ENCODE measurements around the gene MYO5B.

Gene MYO5B

GRCh38 chr18:50024466-50024865 lies 170.5 kb downstream of the MYO5B start:
- H3K9me3 ChIP-seq (replicated peaks in 1 of 2; ENCODE audit: control insufficient read depth in 2 of 2, insufficient read depth in 1 of 2, low read depth in 1 of 2, low read length in 2 of 2), result no peaks in the 10 kb centered on the region
- no peak overlapping the region for H3K4ac ChIP-seq (ENCODE audit: low read length)
- DNase-seq (ENCODE audit: low spot score), result no peak
- no peak overlapping the region for H4K91ac ChIP-seq (ENCODE audit: low read depth, low read length, poor library complexity)
- no peaks in the 10 kb centered on the region for H3K4me1 ChIP-seq (ENCODE audit: control insufficient read depth in 2 of 2, insufficient read depth in 1 of 2, low read depth in 1 of 2, low read length in 2 of 2)
- H3K27me3 ChIP-seq (ENCODE audit: control insufficient read depth in 3 of 3, insufficient read depth in 3 of 3, low read depth in 1 of 3, low read length in 3 of 3), result peaks cover 0 to 3% (median 0%) of the 10 kb centered on the region in 3 experiments
- no peak overlapping the region for H3K4me3 ChIP-seq (ENCODE audit: low read length in 2 of 2)
- no peak overlapping the region for H2BK15ac ChIP-seq (ENCODE audit: low read length)
- no peak overlapping the region for H2BK120ac ChIP-seq (ENCODE audit: low read depth, low read length)
- H2AK5ac ChIP-seq (ENCODE audit: low read depth, low read length), result no peak overlapping the region
- H3K4me2 ChIP-seq (ENCODE audit: insufficient read depth, low read length, poor library complexity, severe bottlenecking), result no peak overlapping the region
- H3K9ac ChIP-seq (ENCODE audit: low read depth, low read length, poor library complexity), result no peak overlapping the region
- no peak overlapping the region for H3K23ac ChIP-seq (ENCODE audit: low read depth, low read length, poor library complexity)
- H2AFZ ChIP-seq (ENCODE audit: low read length), result no peak overlapping the region
- H2BK12ac ChIP-seq (ENCODE audit: low read length), result no peak overlapping the region
- H4K8ac ChIP-seq (ENCODE audit: low read depth, low read length), result no peak overlapping the region
- H3K18ac ChIP-seq (ENCODE audit: low read length), result no peak overlapping the region
- no peak overlapping the region for H2BK5ac ChIP-seq (ENCODE audit: low read length)
- H3K79me1 ChIP-seq (ENCODE audit: low read depth, low read length), result no peaks in the 10 kb centered on the region
- H3K14ac ChIP-seq (ENCODE audit: low read length), result no peak overlapping the region
- H3K27ac ChIP-seq (replicated peaks; ENCODE audit: low read length), result no peak overlapping the region
- WGBS, 2 donors (ENCODE audit: extremely low coverage in 2 of 2, insufficient read length in 2 of 2, insufficient replicate concordance in 1 of 2), result no CpG with 5 or more reads among the region's 3 CpGs
- H3K36me3 ChIP-seq (replicated peaks in 1 of 2; ENCODE audit: control insufficient read depth in 2 of 2, insufficient read depth in 2 of 2, low read length in 2 of 2), result no peaks in the 10 kb centered on the region

GRCh38 chr18:50022985-50023384 lies 172.0 kb downstream of the MYO5B start:
- Histone ChIP-seq H3K14ac (ENCODE audit: low read length) (no peak overlapping the region), H4K91ac (ENCODE audit: low read depth, low read length, poor library complexity) (no peak overlapping the region), H3K9me3 (replicated peaks in 1 of 2; ENCODE audit: control insufficient read depth in 2 of 2, insufficient read depth in 1 of 2, low read depth in 1 of 2, low read length in 2 of 2) (no peaks in the 10 kb centered on the region), H2AK5ac (ENCODE audit: low read depth, low read length) (no peak overlapping the region), H3K4ac (ENCODE audit: low read length) (no peak overlapping the region), H3K27me3 (ENCODE audit: control insufficient read depth in 3 of 3, insufficient read depth in 3 of 3, low read depth in 1 of 3, low read length in 3 of 3) (peaks cover 0 to 5% (median 0%) of the 10 kb centered on the region in 3 experiments), H3K27ac (replicated peaks; ENCODE audit: low read length) (no peak overlapping the region), H3K36me3 (replicated peaks in 1 of 2; ENCODE audit: control insufficient read depth in 2 of 2, insufficient read depth in 2 of 2, low read length in 2 of 2) (no peaks in the 10 kb centered on the region), H4K8ac (ENCODE audit: low read depth, low read length) (no peak overlapping the region), H3K4me3 (ENCODE audit: low read length in 2 of 2) (no peak overlapping the region), H3K9ac (ENCODE audit: low read depth, low read length, poor library complexity) (no peak overlapping the region), H2BK120ac (ENCODE audit: low read depth, low read length) (no peak overlapping the region), H2BK15ac (ENCODE audit: low read length) (no peak overlapping the region), H3K4me1 (ENCODE audit: control insufficient read depth in 2 of 2, insufficient read depth in 1 of 2, low read depth in 1 of 2, low read length in 2 of 2) (no peaks in the 10 kb centered on the region), H2BK5ac (ENCODE audit: low read length) (no peak overlapping the region), H3K18ac (ENCODE audit: low read length) (no peak overlapping the region), H3K4me2 (ENCODE audit: insufficient read depth, low read length, poor library complexity, severe bottlenecking) (no peak overlapping the region), H2AFZ (ENCODE audit: low read length) (no peak overlapping the region), H3K79me1 (ENCODE audit: low read depth, low read length) (no peaks in the 10 kb centered on the region), H3K23ac (ENCODE audit: low read depth, low read length, poor library complexity) (no peak overlapping the region), H2BK12ac (ENCODE audit: low read length) (no peak overlapping the region)
- no CpG with 5 or more reads among the region's 3 CpGs for WGBS, 2 donors (ENCODE audit: extremely low coverage in 2 of 2, insufficient read length in 2 of 2, insufficient replicate concordance in 1 of 2)
- no peak for DNase-seq (ENCODE audit: low spot score)

GRCh38 chr18:50014606-50015005 lies 180.3 kb downstream of the MYO5B start:
- Histone ChIP-seq H2BK15ac (ENCODE audit: low read length) (no peak overlapping the region), H2AFZ (ENCODE audit: low read length) (no peak overlapping the region)
- WGBS, 2 donors (ENCODE audit: extremely low coverage in 2 of 2, insufficient read length in 2 of 2, insufficient replicate concordance in 1 of 2), result no CpG with 5 or more reads among the region's 4 CpGs

GRCh38 chr18:50013363-50014138 lies 181.4 kb downstream of the MYO5B start:
- WGBS, 2 donors (ENCODE audit: extremely low coverage in 2 of 2, insufficient read length in 2 of 2, insufficient replicate concordance in 1 of 2), result no CpG with 5 or more reads among the region's 8 CpGs
- H4K8ac ChIP-seq (ENCODE audit: low read depth, low read length), result no peak overlapping the region
- no peak overlapping the region for H3K9ac ChIP-seq (ENCODE audit: low read depth, low read length, poor library complexity)
- H3K4me2 ChIP-seq (ENCODE audit: insufficient read depth, low read length, poor library complexity, severe bottlenecking), result no peak overlapping the region
- no peak overlapping the region for H3K4me3 ChIP-seq (ENCODE audit: low read length in 2 of 2)
- no peaks in the 10 kb centered on the region for H3K36me3 ChIP-seq (replicated peaks in 1 of 2; ENCODE audit: control insufficient read depth in 2 of 2, insufficient read depth in 2 of 2, low read length in 2 of 2)
- H2BK12ac ChIP-seq (ENCODE audit: low read length), result no peak overlapping the region
- no peak overlapping the region for H3K14ac ChIP-seq (ENCODE audit: low read length)
- no peak overlapping the region for H2BK120ac ChIP-seq (ENCODE audit: low read depth, low read length)
- H3K4me1 ChIP-seq (ENCODE audit: control insufficient read depth in 2 of 2, insufficient read depth in 1 of 2, low read depth in 1 of 2, low read length in 2 of 2), result no peaks in the 10 kb centered on the region
- no peak overlapping the region for H2AK5ac ChIP-seq (ENCODE audit: low read depth, low read length)
- no peak overlapping the region for H2AFZ ChIP-seq (ENCODE audit: low read length)
- no peak overlapping the region for H3K4ac ChIP-seq (ENCODE audit: low read length)
- H3K18ac ChIP-seq (ENCODE audit: low read length), result no peak overlapping the region
- H2BK15ac ChIP-seq (ENCODE audit: low read length), result no peak overlapping the region
- H3K27me3 ChIP-seq (ENCODE audit: control insufficient read depth in 3 of 3, insufficient read depth in 3 of 3, low read depth in 1 of 3, low read length in 3 of 3), result peaks cover 0 to 4% (median 0%) of the 10 kb centered on the region in 3 experiments
- no peak for DNase-seq (ENCODE audit: low spot score)
- no peaks in the 10 kb centered on the region for H3K9me3 ChIP-seq (replicated peaks in 1 of 2; ENCODE audit: control insufficient read depth in 2 of 2, insufficient read depth in 1 of 2, low read depth in 1 of 2, low read length in 2 of 2)
- H3K79me1 ChIP-seq (ENCODE audit: low read depth, low read length), result no peaks in the 10 kb centered on the region
- H3K23ac ChIP-seq (ENCODE audit: low read depth, low read length, poor library complexity), result no peak overlapping the region
- H3K27ac ChIP-seq (replicated peaks; ENCODE audit: low read length), result no peak overlapping the region
- H2BK5ac ChIP-seq (ENCODE audit: low read length), result no peak overlapping the region
- H4K91ac ChIP-seq (ENCODE audit: low read depth, low read length, poor library complexity), result no peak overlapping the region

More at GRCh38 chr18:50014606-50015005, 180.3 kb downstream of the MYO5B start:
- H3K4me2 ChIP-seq (ENCODE audit: insufficient read depth, low read length, poor library complexity, severe bottlenecking), result no peak overlapping the region
- no peaks in the 10 kb centered on the region for H3K79me1 ChIP-seq (ENCODE audit: low read depth, low read length)
- H3K18ac ChIP-seq (ENCODE audit: low read length), result no peak overlapping the region
- H3K27me3 ChIP-seq (ENCODE audit: control insufficient read depth in 3 of 3, insufficient read depth in 3 of 3, low read depth in 1 of 3, low read length in 3 of 3), result peaks cover 0 to 6% (median 0%) of the 10 kb centered on the region in 3 experiments
- H4K8ac ChIP-seq (ENCODE audit: low read depth, low read length), result no peak overlapping the region
- H4K91ac ChIP-seq (ENCODE audit: low read depth, low read length, poor library complexity), result no peak overlapping the region
- no peak for DNase-seq (ENCODE audit: low spot score)
- no peaks in the 10 kb centered on the region for H3K4me1 ChIP-seq (ENCODE audit: control insufficient read depth in 2 of 2, insufficient read depth in 1 of 2, low read depth in 1 of 2, low read length in 2 of 2)
- no peak overlapping the region for H2AK5ac ChIP-seq (ENCODE audit: low read depth, low read length)
- no peaks in the 10 kb centered on the region for H3K36me3 ChIP-seq (replicated peaks in 1 of 2; ENCODE audit: control insufficient read depth in 2 of 2, insufficient read depth in 2 of 2, low read length in 2 of 2)
- H2BK120ac ChIP-seq (ENCODE audit: low read depth, low read length), result no peak overlapping the region
- no peak overlapping the region for H2BK12ac ChIP-seq (ENCODE audit: low read length)
- no peak overlapping the region for H3K23ac ChIP-seq (ENCODE audit: low read depth, low read length, poor library complexity)
- no peak overlapping the region for H2BK5ac ChIP-seq (ENCODE audit: low read length)
- no peak overlapping the region for H3K4ac ChIP-seq (ENCODE audit: low read length)
- H3K14ac ChIP-seq (ENCODE audit: low read length), result no peak overlapping the region
- H3K27ac ChIP-seq (replicated peaks; ENCODE audit: low read length), result no peak overlapping the region
- H3K4me3 ChIP-seq (ENCODE audit: low read length in 2 of 2), result no peak overlapping the region
- H3K9me3 ChIP-seq (replicated peaks in 1 of 2; ENCODE audit: control insufficient read depth in 2 of 2, insufficient read depth in 1 of 2, low read depth in 1 of 2, low read length in 2 of 2), result no peaks in the 10 kb centered on the region
- no peak overlapping the region for H3K9ac ChIP-seq (ENCODE audit: low read depth, low read length, poor library complexity)
